PC-9 (cell line): ENCODE data around the gene CEACAM18.

Source experiments
- EZH2 ChIP-seq: fragments of 200-600 bp; sonication (generic); IDR thresholded peaks from 2 replicates; pipeline ENCODE4 v1.8.0; 2017; ENCODE audit warnings: antibody characterized with exemption, low read depth
- TF ChIP-seq, protein P1 (sequence below): fragments of 200-600 bp; sonication (generic); conservative IDR thresholded peaks from 2 replicates; pipeline ENCODE4 v1.6.1; 2017; ENCODE audit warnings: mixed run types, antibody characterized with exemption, mild to moderate bottlenecking, moderate library complexity

DNA sequence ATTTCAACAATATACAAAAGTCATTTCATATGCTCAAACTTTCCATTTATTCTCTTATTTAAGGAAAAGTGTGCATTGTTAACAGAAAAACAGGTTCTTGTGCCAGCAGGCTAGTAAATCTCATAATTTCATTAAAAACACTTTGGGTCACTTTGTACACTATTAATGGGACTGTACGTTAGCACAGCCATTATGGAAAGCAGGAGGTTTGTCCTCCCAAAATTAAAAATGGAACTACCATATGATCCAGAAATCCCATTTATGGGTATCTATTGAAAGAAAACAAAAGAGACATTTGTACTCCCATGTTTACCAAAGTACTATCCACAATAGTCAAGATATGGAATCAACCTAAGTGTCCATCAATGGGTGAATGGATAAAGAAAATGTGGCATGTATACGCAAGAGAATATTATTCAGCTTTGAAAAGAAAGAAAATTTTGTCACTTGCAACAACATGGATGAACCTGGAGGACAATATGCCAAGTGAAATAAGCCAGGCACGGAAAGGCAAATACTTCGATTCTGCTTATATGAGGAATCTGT lies 61.6 kb downstream of the CEACAM18 start:
- TF ChIP-seq, protein P1, sequence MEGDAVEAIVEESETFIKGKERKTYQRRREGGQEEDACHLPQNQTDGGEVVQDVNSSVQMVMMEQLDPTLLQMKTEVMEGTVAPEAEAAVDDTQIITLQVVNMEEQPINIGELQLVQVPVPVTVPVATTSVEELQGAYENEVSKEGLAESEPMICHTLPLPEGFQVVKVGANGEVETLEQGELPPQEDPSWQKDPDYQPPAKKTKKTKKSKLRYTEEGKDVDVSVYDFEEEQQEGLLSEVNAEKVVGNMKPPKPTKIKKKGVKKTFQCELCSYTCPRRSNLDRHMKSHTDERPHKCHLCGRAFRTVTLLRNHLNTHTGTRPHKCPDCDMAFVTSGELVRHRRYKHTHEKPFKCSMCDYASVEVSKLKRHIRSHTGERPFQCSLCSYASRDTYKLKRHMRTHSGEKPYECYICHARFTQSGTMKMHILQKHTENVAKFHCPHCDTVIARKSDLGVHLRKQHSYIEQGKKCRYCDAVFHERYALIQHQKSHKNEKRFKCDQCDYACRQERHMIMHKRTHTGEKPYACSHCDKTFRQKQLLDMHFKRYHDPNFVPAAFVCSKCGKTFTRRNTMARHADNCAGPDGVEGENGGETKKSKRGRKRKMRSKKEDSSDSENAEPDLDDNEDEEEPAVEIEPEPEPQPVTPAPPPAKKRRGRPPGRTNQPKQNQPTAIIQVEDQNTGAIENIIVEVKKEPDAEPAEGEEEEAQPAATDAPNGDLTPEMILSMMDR, result no peak
- TF ChIP-seq EZH2, result no peak
